Gastrocnemius medialis (tissue), 4 donors: Measurements from ENCODE around the gene SASH1.

Experiments
- POLR2A ChIP-seq, 2 donors: fragments of 450-650 bp; IDR thresholded peaks; one replicate each; pipeline ENCODE4 v1.6.1; 2017; ENCODE audit warnings: antibody characterized with exemption in 2 of 2, mild to moderate bottlenecking in 2 of 2, moderate library complexity in 2 of 2
- TF ChIP-seq, protein P1 (sequence below), 5 experiments: fragments of 450-650 bp in 3 of 5; fragments of 200-600 bp in 2 of 5; sonication (generic) in 2 of 5; IDR thresholded peaks in 4 of 5; conservative IDR thresholded peaks in 1 of 5; 1 replicate in 4 of 5; 2 replicates in 1 of 5; pipeline ENCODE4 v1.5.1; 2016 to 2019; ENCODE audit warnings: antibody characterized with exemption in 5 of 5, mild to moderate bottlenecking in 3 of 5, moderate library complexity in 3 of 5

DNA sequence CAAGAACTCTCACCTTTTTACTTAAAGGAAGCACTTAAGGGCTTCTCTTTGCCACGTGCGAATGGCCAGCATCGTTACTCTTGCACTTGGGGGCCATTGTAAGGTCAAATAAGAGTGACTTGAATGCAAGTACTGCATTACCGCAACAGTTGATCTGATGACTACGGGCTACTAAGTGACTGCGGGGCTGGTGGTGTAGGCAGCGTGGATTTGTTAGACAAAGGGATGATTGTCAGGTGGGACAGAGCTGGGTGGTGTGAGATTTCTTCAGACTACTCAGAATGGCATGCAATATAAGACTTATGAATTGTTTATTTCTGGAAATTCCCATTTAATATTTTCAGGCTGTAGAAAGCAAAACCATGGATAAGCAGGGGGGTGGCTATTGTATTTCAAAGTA is 204.5 kb downstream of the SASH1 start:
- TF ChIP-seq POLR2A (IDR thresholded peaks at IDR 0.05): no peak
- TF ChIP-seq, protein P1, sequence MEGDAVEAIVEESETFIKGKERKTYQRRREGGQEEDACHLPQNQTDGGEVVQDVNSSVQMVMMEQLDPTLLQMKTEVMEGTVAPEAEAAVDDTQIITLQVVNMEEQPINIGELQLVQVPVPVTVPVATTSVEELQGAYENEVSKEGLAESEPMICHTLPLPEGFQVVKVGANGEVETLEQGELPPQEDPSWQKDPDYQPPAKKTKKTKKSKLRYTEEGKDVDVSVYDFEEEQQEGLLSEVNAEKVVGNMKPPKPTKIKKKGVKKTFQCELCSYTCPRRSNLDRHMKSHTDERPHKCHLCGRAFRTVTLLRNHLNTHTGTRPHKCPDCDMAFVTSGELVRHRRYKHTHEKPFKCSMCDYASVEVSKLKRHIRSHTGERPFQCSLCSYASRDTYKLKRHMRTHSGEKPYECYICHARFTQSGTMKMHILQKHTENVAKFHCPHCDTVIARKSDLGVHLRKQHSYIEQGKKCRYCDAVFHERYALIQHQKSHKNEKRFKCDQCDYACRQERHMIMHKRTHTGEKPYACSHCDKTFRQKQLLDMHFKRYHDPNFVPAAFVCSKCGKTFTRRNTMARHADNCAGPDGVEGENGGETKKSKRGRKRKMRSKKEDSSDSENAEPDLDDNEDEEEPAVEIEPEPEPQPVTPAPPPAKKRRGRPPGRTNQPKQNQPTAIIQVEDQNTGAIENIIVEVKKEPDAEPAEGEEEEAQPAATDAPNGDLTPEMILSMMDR (IDR thresholded peaks at IDR 0.05 in 4 of 5, conservative IDR thresholded peaks at IDR 0.05 in 1 of 5): no peak
